GM20000 (cell line): ENCODE measurements around the gene ZMYM4.

ENCODE experiments used
- DNase-seq: peaks from one replicate; pipeline ENCODE4 v3.0.0; 2012; ENCODE audit warnings: low spot score
- CTCF ChIP-seq: IDR thresholded peaks from 2 replicates; pipeline ENCODE4 v1.5.1; 2012; ENCODE audit warnings: mild to moderate bottlenecking, control low read depth; ENCODE audit errors: extremely low read depth, missing control alignments

The ZMYM4 gene

GRCh38 chr1:35287807-35288640, 19.5 kb downstream of the ZMYM4 start:
- no peak for TF ChIP-seq CTCF
- no peak for DNase-seq

DNA sequence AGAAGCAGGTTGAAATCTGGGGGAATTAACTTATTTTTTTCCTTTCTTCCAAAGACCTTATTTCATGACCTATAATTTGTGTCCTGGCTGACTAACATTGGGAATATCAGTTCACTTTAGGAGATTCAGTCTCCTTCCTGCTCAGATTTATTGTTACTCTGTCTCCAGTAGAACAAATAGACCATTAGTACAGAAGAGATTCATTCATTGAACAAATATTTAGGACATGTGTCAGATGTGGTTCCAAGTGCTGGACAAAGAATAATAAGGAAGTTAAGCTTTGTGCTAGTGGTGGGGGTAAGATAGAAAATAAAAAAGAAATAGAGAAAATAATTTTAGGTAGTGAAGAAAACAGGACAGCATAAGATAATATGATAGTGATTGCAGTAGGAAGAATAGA, 20.3 kb downstream of the ZMYM4 start:
- no peak for TF ChIP-seq CTCF
- no peak for DNase-seq

DNA sequence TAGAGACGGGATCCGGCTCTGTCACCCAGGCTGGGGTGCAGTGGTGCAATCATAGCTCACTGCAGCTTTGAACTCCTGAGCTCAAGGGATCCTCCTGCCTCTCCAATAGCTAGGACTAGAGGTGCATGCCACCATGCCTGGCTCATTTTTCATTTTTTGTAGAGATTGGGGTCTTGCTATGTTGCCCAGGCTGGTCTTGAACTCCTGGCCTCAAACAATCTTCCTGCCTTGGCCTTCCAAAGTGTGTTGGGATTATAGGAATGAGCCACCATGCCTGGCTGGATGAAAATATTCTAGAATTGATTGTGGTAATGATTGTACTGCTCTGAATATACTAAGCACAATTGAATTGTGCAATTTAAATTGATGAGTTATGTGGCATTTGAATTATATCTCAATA, 21.9 kb downstream of the ZMYM4 start:
- TF ChIP-seq CTCF = no peak
- no peak for DNase-seq

DNA sequence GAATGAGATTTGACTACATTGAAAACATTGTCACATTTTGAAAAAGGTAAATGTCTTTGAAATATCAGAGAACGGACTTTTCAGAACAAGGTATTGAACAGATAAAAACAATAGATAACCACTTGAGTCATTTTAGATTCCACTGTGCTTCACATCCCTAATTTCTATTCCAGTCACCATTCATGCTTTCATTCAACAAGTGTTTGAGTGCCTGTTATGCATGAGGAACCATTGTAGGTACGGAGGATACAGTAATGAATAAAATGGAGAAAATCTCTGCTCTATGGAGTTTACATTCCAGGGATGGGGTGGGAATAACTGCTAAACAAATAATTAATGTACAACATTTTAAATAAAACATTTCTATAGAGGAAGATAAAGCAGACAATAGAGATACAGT, 26.3 kb downstream of the ZMYM4 start:
- no peak for TF ChIP-seq CTCF
- no peak for DNase-seq

DNA sequence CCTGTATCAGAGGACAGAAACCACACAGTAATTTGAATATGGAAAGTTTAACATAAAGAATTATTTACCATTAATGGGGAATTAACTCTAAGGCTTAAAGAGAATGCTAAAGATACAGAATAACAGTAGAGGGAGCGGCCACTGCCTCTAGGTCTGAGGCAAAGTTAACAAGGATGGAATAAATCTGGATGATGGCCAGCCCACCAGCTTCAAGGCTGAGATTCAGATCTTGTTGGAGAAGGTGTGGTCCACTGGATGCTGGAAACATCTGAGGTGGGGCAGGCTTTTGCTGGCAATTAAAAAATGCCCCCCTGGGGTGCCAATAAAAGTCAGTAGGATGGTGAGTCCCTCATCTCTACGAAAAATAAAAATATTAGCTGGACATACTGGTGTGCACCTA, 29.4 kb downstream of the ZMYM4 start:
- TF ChIP-seq CTCF = no peak
- no peak for DNase-seq

DNA sequence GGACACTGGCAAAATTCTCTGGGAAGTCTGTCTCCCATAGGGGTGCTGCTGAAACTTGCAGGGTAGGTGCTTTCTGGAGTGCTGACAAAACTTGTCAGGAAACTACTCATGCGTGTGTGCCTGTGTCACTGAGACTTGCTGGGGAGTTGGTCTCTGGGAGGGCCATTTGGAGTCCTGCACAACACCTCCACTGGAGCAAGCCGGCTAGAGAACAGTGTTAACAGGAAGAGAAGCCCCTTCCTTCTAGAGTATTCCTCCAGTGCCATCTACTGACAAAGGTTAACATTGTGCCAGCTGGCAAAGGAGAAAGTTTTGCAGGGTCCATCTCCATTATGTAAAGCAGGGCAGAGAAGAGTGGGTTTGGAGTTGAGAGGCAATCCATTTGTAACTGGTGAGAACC, 30.0 kb downstream of the ZMYM4 start:
- TF ChIP-seq CTCF = peak; percentile 19

GRCh38 chr1:35300376-35300775, 31.9 kb downstream of the ZMYM4 start:
- TF ChIP-seq CTCF = no peak
- DNase-seq = no peak

More for the DNA sequence above, 30.0 kb downstream of the ZMYM4 start:
- peak; percentile 49 for DNase-seq
